Natural killer cell (primary cell): ENCODE results near the gene MGAT5B. TPM values are rescaled to one million over a fixed set of nuclear protein-coding genes. Genes with fewer than 3 reads are reported as not detected.

Experiments used
- ATAC-seq, 3 donors: fragments of 150-1000 bp in 2 of 3; fragments of 200-7000 bp in 1 of 3; cut with Tn5 transposase; 1 replicate in 1 of 3; 2 replicates in 2 of 3; pipeline ENCODE4 v1.10.0; 2021; ENCODE audit warnings: mild to moderate bottlenecking in 2 of 3, moderate library complexity in 2 of 3
- DNase-seq, 2 donors: peaks; one replicate each; pipeline versions ENCODE4 v3.0.0 to v3.0.0-alpha.2; 2013 to 2021; ENCODE audit warnings: mixed read lengths in 1 of 2
- H3K27ac ChIP-seq: one replicate; pipeline ENCODE4 v1.5.1; 2013; ENCODE audit warnings: mild to moderate bottlenecking, low read length
- H3K27me3 ChIP-seq: one replicate; pipeline ENCODE4 v1.6.1; 2013; ENCODE audit warnings: low read length; ENCODE audit not compliant: control insufficient read depth, insufficient read depth
- H3K36me3 ChIP-seq: one replicate; pipeline ENCODE4 v1.6.1; 2013; ENCODE audit warnings: low read length; ENCODE audit not compliant: control insufficient read depth, insufficient read depth
- H3K4me1 ChIP-seq: one replicate; pipeline ENCODE4 v1.6.1; 2013; ENCODE audit warnings: low read length; ENCODE audit not compliant: control insufficient read depth, insufficient read depth
- H3K4me3 ChIP-seq: one replicate; pipeline ENCODE4 v1.5.1; 2013; ENCODE audit warnings: low read length
- H3K9me3 ChIP-seq: one replicate; pipeline ENCODE4 v1.6.1; 2013; ENCODE audit warnings: low read length; ENCODE audit not compliant: control insufficient read depth, insufficient read depth
- H3K27ac Mint-ChIP-seq, 2 donors: one replicate each; pipeline ENCODE4 v1.8.0; 2022; ENCODE audit warnings: mild to moderate bottlenecking in 2 of 2, mixed read lengths in 2 of 2, moderate library complexity in 1 of 2
- H3K27me3 Mint-ChIP-seq, 2 donors: one replicate each; pipeline ENCODE4 v1.8.0; 2022; ENCODE audit warnings: low read depth in 2 of 2, mixed read lengths in 2 of 2
- H3K36me3 Mint-ChIP-seq: one replicate; pipeline ENCODE4 v1.8.0; 2022; ENCODE audit warnings: mixed read lengths
- H3K4me1 Mint-ChIP-seq, 2 donors: one replicate each; pipeline ENCODE4 v1.8.0; 2022; ENCODE audit warnings: mixed read lengths in 2 of 2
- H3K4me3 Mint-ChIP-seq: one replicate; pipeline ENCODE4 v1.8.0; 2022; ENCODE audit warnings: mild to moderate bottlenecking, moderate library complexity, mixed read lengths
- H3K9me3 Mint-ChIP-seq, 2 donors: one replicate each; pipeline ENCODE4 v1.8.0; 2022; ENCODE audit warnings: mixed read lengths in 2 of 2
- CTCF ChIP-seq: fragments of 200-600 bp; IDR thresholded peaks from one replicate; pipeline ENCODE4 v1.8.0; 2022; ENCODE audit warnings: antibody characterized with exemption
- WGBS: methylation state at CpG from one replicate; pipeline ENCODE4 v1.1.7; 2013; ENCODE audit warnings: missing lambda C conversion rate; ENCODE audit not compliant: insufficient coverage; 5-methylcytosine and 5-hydroxymethylcytosine counted together
- intact Hi-C: fragments of 100-400 bp; cut with micrococcal nuclease; formaldehyde crosslinking; loops from one replicate; pipeline ENCODE4 v1.14.2; 2022
- total RNA-seq, 4 donors: library from RNA; stranded (reverse); fragments of 120-200 nt in 1 of 4; gene quantifications; one replicate each; pipeline versions ENCODE4 v1.2.3 to v1.2.4, GENCODE V29; 2013 to 2022

MGAT5B gene
- total RNA-seq, 3 donors from 2014 or later (not counting 1 experiment from before 2014, with no cell fraction given) = not detected

GRCh38 chr17:76994237-76994637 lies 126.0 kb downstream of the MGAT5B start:
- Histone ChIP-seq H3K27me3 (no peaks in the 10 kb centered on the region), H3K27ac (no peak overlapping the region), H3K9me3 (no peaks in the 10 kb centered on the region), H3K36me3 (no peaks in the 10 kb centered on the region), H3K4me1 (peaks cover 33% of the 10 kb centered on the region), H3K4me3 (no peak overlapping the region)
- no peaks in the 10 kb centered on the region for H3K27me3 Mint-ChIP-seq
- intact Hi-C loops = no loop called here
- no peak overlapping the region for H3K4me3 Mint-ChIP-seq
- H3K4me1 Mint-ChIP-seq = peaks cover 14 to 28% of the 10 kb centered on the region in 2 donors
- no peak for TF ChIP-seq CTCF
- no peaks in the 10 kb centered on the region for H3K9me3 Mint-ChIP-seq
- 55% methylated on average over 6 of the region's 6 CpGs for WGBS
- ATAC-seq (no peak), DNase-seq (no peak)
- H3K36me3 Mint-ChIP-seq = no peaks in the 10 kb centered on the region
- H3K27ac Mint-ChIP-seq = peak overlapping the region in 1 of 2 donors; percentile 45

GRCh38 chr17:76995387-76996105 lies 127.3 kb downstream of the MGAT5B start:
- no peaks in the 10 kb centered on the region for H3K9me3 ChIP-seq
- peak overlapping the region; percentile 27 to 29 for H3K27ac Mint-ChIP-seq
- 71% methylated on average over 11 of the region's 11 CpGs for WGBS
- no peak overlapping the region for H3K4me3 ChIP-seq
- ATAC-seq (no peak), DNase-seq (peak in 1 of 2 donors; percentile 53)
- TF ChIP-seq CTCF = no peak
- H3K4me1 ChIP-seq = peaks cover 42% of the 10 kb centered on the region
- H3K27me3 ChIP-seq = no peaks in the 10 kb centered on the region
- intact Hi-C loops = no loop called here
- no peak overlapping the region for H3K27ac ChIP-seq
- H3K27me3 Mint-ChIP-seq = no peaks in the 10 kb centered on the region
- H3K36me3 ChIP-seq = no peaks in the 10 kb centered on the region
- peaks cover 14 to 28% of the 10 kb centered on the region in 2 donors for H3K4me1 Mint-ChIP-seq
- H3K4me3 Mint-ChIP-seq = no peak overlapping the region
- H3K36me3 Mint-ChIP-seq = no peaks in the 10 kb centered on the region
- H3K9me3 Mint-ChIP-seq = no peaks in the 10 kb centered on the region

DNA sequence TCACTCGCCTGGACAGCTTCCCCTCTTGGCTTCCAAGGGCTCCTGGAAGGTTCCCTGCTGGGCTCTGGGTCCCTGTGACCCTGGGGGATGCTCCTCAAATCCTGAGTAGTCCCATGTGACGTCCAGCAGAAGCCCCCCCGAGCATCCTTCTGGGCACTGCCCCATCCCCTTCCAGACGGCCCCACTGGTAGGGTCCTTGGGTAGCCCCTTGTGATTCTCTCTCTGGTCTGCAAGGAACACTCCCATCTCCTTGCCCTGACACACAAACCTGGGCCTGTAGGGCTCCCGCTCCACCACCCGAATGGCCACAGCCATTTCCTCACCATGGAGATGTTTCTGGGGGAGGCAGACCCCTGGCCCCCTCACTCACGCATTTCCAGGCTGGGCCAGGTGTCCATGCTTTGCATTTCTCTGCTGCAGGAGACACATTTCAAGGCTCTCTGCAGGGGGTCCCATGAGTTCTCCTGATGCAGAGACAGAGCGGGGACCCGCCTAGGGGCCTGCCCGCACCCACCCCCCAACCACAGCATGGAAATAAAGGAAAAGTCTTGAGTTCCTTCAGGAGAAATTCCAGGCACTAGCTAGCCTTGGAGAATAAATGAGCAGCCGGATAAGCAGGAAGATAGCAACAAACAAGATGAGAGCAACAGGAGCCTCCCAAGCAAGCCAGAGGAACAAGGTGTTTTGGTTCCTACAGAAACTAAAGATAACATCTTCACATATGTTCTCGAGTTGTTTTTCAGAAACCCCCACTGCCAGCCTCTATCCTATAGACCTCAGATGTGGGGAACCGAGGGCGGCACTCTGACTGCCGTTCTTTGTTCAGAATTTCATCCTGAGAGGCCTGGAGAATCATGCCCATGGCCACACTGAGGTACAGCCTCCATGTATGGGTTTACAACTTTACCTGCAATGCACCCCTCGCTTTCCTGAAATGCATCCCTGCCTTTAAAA lies 128.8 kb downstream of the MGAT5B start:
- Histone ChIP-seq H3K27me3 (no peaks in the 10 kb centered on the region), H3K4me1 (peaks cover 42% of the 10 kb centered on the region), H3K27ac (peak overlapping the region; percentile 89), H3K4me3 (no peak overlapping the region), H3K36me3 (no peaks in the 10 kb centered on the region), H3K9me3 (no peaks in the 10 kb centered on the region)
- H3K4me1 Mint-ChIP-seq = peaks cover 14 to 28% of the 10 kb centered on the region in 2 donors
- H3K9me3 Mint-ChIP-seq = no peaks in the 10 kb centered on the region
- peak overlapping the region; percentile 65 for H3K4me3 Mint-ChIP-seq
- intact Hi-C loops = no loop called here
- no peak for TF ChIP-seq CTCF
- peak overlapping the region; percentile 74 to 89 for H3K27ac Mint-ChIP-seq
- WGBS = 78% methylated on average over 15 of the region's 16 CpGs
- DNase-seq = peak in 1 of 2 donors; percentile 60
- no peaks in the 10 kb centered on the region for H3K36me3 Mint-ChIP-seq
- no peak for ATAC-seq
- H3K27me3 Mint-ChIP-seq = no peaks in the 10 kb centered on the region
